ENCODE measurements around the gene CADM4.

GRCh38 chr19:43674596-43674995, 34.9 kb upstream of the CADM4 start:
- no peak for TF ChIP-seq CTCF (IDR thresholded peaks at IDR 0.05)
- TF ChIP-seq POLR2A (IDR thresholded peaks at IDR 0.05): no peak

Measured in thyroid gland (tissue), 4 donors.